Activated naive CD8-positive, alpha-beta T cell (primary cell): ENCODE data around the gene ZNF521.

Experiments used
- H3K27ac Mint-ChIP-seq: one replicate; pipeline ENCODE4 v1.8.0; 2021; ENCODE audit warnings: mixed read lengths
- H3K27me3 Mint-ChIP-seq: one replicate; pipeline ENCODE4 v1.8.0; 2021; ENCODE audit warnings: mixed read lengths
- H3K36me3 Mint-ChIP-seq: one replicate; pipeline ENCODE4 v1.8.0; 2021; ENCODE audit warnings: mixed read lengths
- H3K4me1 Mint-ChIP-seq: one replicate; pipeline ENCODE4 v1.8.0; 2021; ENCODE audit warnings: low read depth, mixed read lengths
- H3K4me3 Mint-ChIP-seq: one replicate; pipeline ENCODE4 v1.8.0; 2021; ENCODE audit warnings: mild to moderate bottlenecking, mixed read lengths
- H3K9me3 Mint-ChIP-seq: one replicate; pipeline ENCODE4 v1.8.0; 2021; ENCODE audit warnings: low read depth, mixed read lengths

Gene ZNF521

GRCh38 chr18:25351777-25352628, at the start of gene ZNF521:
Gene ZNF521 (minus strand): TSS chr18:25352166. CDS start chr18:25350946, 1,220 bp downstream.
- no peak within 1 kb of the TSS for H3K27ac Mint-ChIP-seq
- H3K9me3 Mint-ChIP-seq = no peaks in the 10 kb centered on the region
- H3K27me3 Mint-ChIP-seq = peaks cover 44% of the 10 kb centered on the region
- H3K4me1 Mint-ChIP-seq = peaks cover 23% of the 10 kb centered on the region
- no peaks in the 10 kb centered on the region for H3K36me3 Mint-ChIP-seq
- peak within 1 kb of the TSS; percentile 86 for H3K4me3 Mint-ChIP-seq

GRCh38 chr18:25399554-25399953, 47.6 kb upstream of the ZNF521 start:
- H3K27me3 Mint-ChIP-seq = peaks cover 4% of the 10 kb centered on the region
- H3K27ac Mint-ChIP-seq = no peak overlapping the region
- H3K9me3 Mint-ChIP-seq = peaks cover 3% of the 10 kb centered on the region
- H3K36me3 Mint-ChIP-seq = no peaks in the 10 kb centered on the region
- no peaks in the 10 kb centered on the region for H3K4me1 Mint-ChIP-seq
- H3K4me3 Mint-ChIP-seq = no peak overlapping the region

- H3K27me3 Mint-ChIP-seq = peaks cover 4% of the 10 kb centered on the region
- H3K27ac Mint-ChIP-seq = no peak overlapping the region
- H3K9me3 Mint-ChIP-seq = peaks cover 3% of the 10 kb centered on the region
- no peak overlapping the region for H3K4me3 Mint-ChIP-seq
- no peaks in the 10 kb centered on the region for H3K4me1 Mint-ChIP-seq
- no peaks in the 10 kb centered on the region for H3K36me3 Mint-ChIP-seq
These were observed 40.2 kb upstream of the ZNF521 start for GRCh38 chr18:25392192-25392591.

- Mint-ChIP-seq H3K4me1 (no peaks in the 10 kb centered on the region), H3K27me3 (peaks cover 8% of the 10 kb centered on the region), H3K9me3 (no peaks in the 10 kb centered on the region), H3K36me3 (no peaks in the 10 kb centered on the region), H3K4me3 (no peak overlapping the region), H3K27ac (no peak overlapping the region)
These were observed 21.6 kb upstream of the ZNF521 start for GRCh38 chr18:25373432-25374179.

- no peaks in the 10 kb centered on the region for H3K36me3 Mint-ChIP-seq
- H3K27ac Mint-ChIP-seq = no peak overlapping the region
These were observed 18.4 kb upstream of the ZNF521 start for GRCh38 chr18:25370391-25370790.

GRCh38 chr18:25365242-25365641, 13.3 kb upstream of the ZNF521 start:
- Mint-ChIP-seq H3K4me3 (no peak overlapping the region), H3K36me3 (no peaks in the 10 kb centered on the region), H3K9me3 (no peaks in the 10 kb centered on the region), H3K4me1 (no peaks in the 10 kb centered on the region), H3K27me3 (peaks cover 19% of the 10 kb centered on the region), H3K27ac (no peak overlapping the region)

More at GRCh38 chr18:25370391-25370790, 18.4 kb upstream of the ZNF521 start:
- H3K27me3 Mint-ChIP-seq = peaks cover 8% of the 10 kb centered on the region
- H3K9me3 Mint-ChIP-seq = no peaks in the 10 kb centered on the region
- no peak overlapping the region for H3K4me3 Mint-ChIP-seq
- no peaks in the 10 kb centered on the region for H3K4me1 Mint-ChIP-seq

GRCh38 chr18:25364732-25365131, 12.8 kb upstream of the ZNF521 start:
- no peaks in the 10 kb centered on the region for H3K9me3 Mint-ChIP-seq
- no peak overlapping the region for H3K4me3 Mint-ChIP-seq
- H3K27me3 Mint-ChIP-seq = peaks cover 19% of the 10 kb centered on the region

GRCh38 chr18:25360301-25360899, 8.4 kb upstream of the ZNF521 start:
- Mint-ChIP-seq H3K27ac (no peak overlapping the region), H3K27me3 (peaks cover 20% of the 10 kb centered on the region), H3K36me3 (no peaks in the 10 kb centered on the region), H3K4me1 (no peaks in the 10 kb centered on the region), H3K9me3 (no peaks in the 10 kb centered on the region), H3K4me3 (no peak overlapping the region)

More at GRCh38 chr18:25364732-25365131, 12.8 kb upstream of the ZNF521 start:
- Mint-ChIP-seq H3K4me1 (no peaks in the 10 kb centered on the region), H3K27ac (no peak overlapping the region), H3K36me3 (no peaks in the 10 kb centered on the region)

- Mint-ChIP-seq H3K4me3 (peak overlapping the region; percentile 60), H3K27me3 (peaks cover 35% of the 10 kb centered on the region), H3K27ac (no peak overlapping the region), H3K36me3 (no peaks in the 10 kb centered on the region), H3K4me1 (peaks cover 23% of the 10 kb centered on the region), H3K9me3 (no peaks in the 10 kb centered on the region)
These were observed 1.1 kb upstream of the ZNF521 start for GRCh38 chr18:25353080-25353479.

GRCh38 chr18:25352629-25353005, 651 bp upstream of the ZNF521 start:
- peaks cover 23% of the 10 kb centered on the region for H3K4me1 Mint-ChIP-seq
- peak overlapping the region; percentile 60 for H3K4me3 Mint-ChIP-seq
- H3K36me3 Mint-ChIP-seq = no peaks in the 10 kb centered on the region
- H3K27me3 Mint-ChIP-seq = peaks cover 39% of the 10 kb centered on the region
- H3K27ac Mint-ChIP-seq = no peak overlapping the region
- H3K9me3 Mint-ChIP-seq = no peaks in the 10 kb centered on the region

- H3K4me3 Mint-ChIP-seq = peak overlapping the region; percentile 86
- H3K27me3 Mint-ChIP-seq = peaks cover 48% of the 10 kb centered on the region
- no peaks in the 10 kb centered on the region for H3K9me3 Mint-ChIP-seq
- no peak overlapping the region for H3K27ac Mint-ChIP-seq
- no peaks in the 10 kb centered on the region for H3K36me3 Mint-ChIP-seq
- H3K4me1 Mint-ChIP-seq = peaks cover 23% of the 10 kb centered on the region
These were observed 638 bp downstream of the ZNF521 start for GRCh38 chr18:25351280-25351775.

GRCh38 chr18:25350489-25351251, 1.3 kb downstream of the ZNF521 start:
- Mint-ChIP-seq H3K9me3 (no peaks in the 10 kb centered on the region), H3K36me3 (no peaks in the 10 kb centered on the region), H3K4me1 (peaks cover 23% of the 10 kb centered on the region), H3K27me3 (peaks cover 48% of the 10 kb centered on the region), H3K27ac (no peak overlapping the region), H3K4me3 (peak overlapping the region; percentile 86)

- Mint-ChIP-seq H3K4me1 (peaks cover 23% of the 10 kb centered on the region), H3K4me3 (peak overlapping the region; percentile 84), H3K27ac (no peak overlapping the region), H3K36me3 (no peaks in the 10 kb centered on the region), H3K9me3 (no peaks in the 10 kb centered on the region), H3K27me3 (peaks cover 51% of the 10 kb centered on the region)
These were observed 2.0 kb downstream of the ZNF521 start for GRCh38 chr18:25349926-25350487.
